HFFc6 (cell line): ENCODE measurements around the gene HHAT. TPM values are rescaled to one million over a fixed set of nuclear protein-coding genes. Genes with fewer than 3 reads are reported as not detected.

Experiments used
- DNase-seq: peaks from one replicate; pipeline ENCODE4 v3.0.0-alpha.2; 2018
- H3K27ac Mint-ChIP-seq: 2 replicates; pipeline ENCODE4 v1.8.0; 2020; ENCODE audit warnings: mild to moderate bottlenecking, mixed read lengths
- H3K27me3 Mint-ChIP-seq: 2 replicates; pipeline ENCODE4 v1.8.0; 2021; ENCODE audit warnings: mild to moderate bottlenecking, moderate library complexity, mixed read lengths; ENCODE audit not compliant: insufficient read depth
- H3K36me3 Mint-ChIP-seq: 2 replicates; pipeline ENCODE4 v1.8.0; 2021; ENCODE audit warnings: low read depth, mixed read lengths
- H3K4me1 Mint-ChIP-seq: 2 replicates; pipeline ENCODE4 v1.8.0; 2020; ENCODE audit warnings: low read depth, mixed read lengths
- H3K4me3 Mint-ChIP-seq: 2 replicates; pipeline ENCODE4 v1.8.0; 2020; ENCODE audit warnings: mild to moderate bottlenecking, moderate library complexity, mixed read lengths
- H3K9me3 Mint-ChIP-seq: 2 replicates; pipeline ENCODE4 v1.8.0; 2020; ENCODE audit warnings: mild to moderate bottlenecking, mixed read lengths
- CTCF ChIP-seq: fragments of 200-600 bp; sonication (generic); IDR thresholded peaks from 2 replicates; pipeline ENCODE4 v1.5.0; 2021; ENCODE audit warnings: antibody characterized with exemption, mild to moderate bottlenecking
- total RNA-seq, 6 experiments: library from RNA; stranded (reverse); fragmentation: NEBNext Ultra II Directional; extraction: Animal tissue kit (Norgen Biotek cat#: 25700); gene quantifications; 2 replicates in 1 of 6; 3 replicates in 5 of 6; pipeline ENCODE4 v1.2.3, GENCODE V29; 2021

The HHAT gene
- total RNA-seq, 6 experiments from 2014 or later: 2.8 to 3.9 (median 3.2) TPM

DNA sequence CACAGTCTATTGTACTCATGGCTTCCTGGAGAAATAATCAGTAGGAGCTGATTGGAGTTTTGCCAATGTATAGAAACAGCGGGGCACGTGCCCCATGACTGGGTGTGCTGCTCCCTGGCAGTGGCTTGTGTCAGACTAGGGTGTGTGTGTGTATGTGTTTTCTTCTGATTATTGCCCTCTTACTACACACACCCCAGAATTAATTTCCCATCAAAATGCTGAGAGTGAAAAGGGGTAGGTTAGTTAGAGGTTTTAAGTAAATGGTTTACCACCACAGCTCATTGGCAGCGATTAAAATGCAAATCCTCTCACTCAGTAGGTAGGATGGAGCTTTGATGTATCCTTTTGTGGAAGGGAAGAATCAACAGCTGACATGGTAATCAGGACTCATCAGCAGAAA, 29.9 kb downstream of the HHAT start:
- no peak overlapping the region for H3K27ac Mint-ChIP-seq
- H3K9me3 Mint-ChIP-seq: no peaks in the 10 kb centered on the region
- TF ChIP-seq CTCF: no peak
- H3K27me3 Mint-ChIP-seq: no peaks in the 10 kb centered on the region; the same call in 1 of the 2 replicates
- no peak overlapping the region for H3K4me3 Mint-ChIP-seq
- H3K4me1 Mint-ChIP-seq: peaks cover 17% of the 10 kb centered on the region
- H3K36me3 Mint-ChIP-seq: no peaks in the 10 kb centered on the region
- DNase-seq: no peak

GRCh38 chr1:210359255-210359654, 30.6 kb downstream of the HHAT start:
- Mint-ChIP-seq H3K27me3 (no peaks in the 10 kb centered on the region; the same call in 1 of the 2 replicates), H3K36me3 (no peaks in the 10 kb centered on the region), H3K4me3 (no peak overlapping the region), H3K9me3 (no peaks in the 10 kb centered on the region), H3K4me1 (peaks cover 17% of the 10 kb centered on the region), H3K27ac (no peak overlapping the region)
- DNase-seq: no peak
- no peak for TF ChIP-seq CTCF

- no peaks in the 10 kb centered on the region for H3K9me3 Mint-ChIP-seq
- H3K27ac Mint-ChIP-seq: no peak overlapping the region
- peak; percentile 84 for TF ChIP-seq CTCF
- peaks cover 17% of the 10 kb centered on the region for H3K4me1 Mint-ChIP-seq
- no peak overlapping the region for H3K4me3 Mint-ChIP-seq
- peaks cover 2% of the 10 kb centered on the region; the same call in 1 of the 2 replicates for H3K27me3 Mint-ChIP-seq
- H3K36me3 Mint-ChIP-seq: no peaks in the 10 kb centered on the region
- peak; percentile 70 for DNase-seq
Observed at GRCh38 chr1:210360852-210361477, 32.3 kb downstream of the HHAT start.

GRCh38 chr1:210361665-210362064, 33.0 kb downstream of the HHAT start:
- Mint-ChIP-seq H3K9me3 (no peaks in the 10 kb centered on the region), H3K4me3 (no peak overlapping the region), H3K4me1 (peaks cover 17% of the 10 kb centered on the region), H3K36me3 (no peaks in the 10 kb centered on the region), H3K27ac (no peak overlapping the region), H3K27me3 (peaks cover 3% of the 10 kb centered on the region; the same call in 1 of the 2 replicates)
- no peak for DNase-seq
- no peak for TF ChIP-seq CTCF

- H3K4me1 Mint-ChIP-seq: peaks cover 17% of the 10 kb centered on the region
- H3K27ac Mint-ChIP-seq: no peak overlapping the region
- H3K9me3 Mint-ChIP-seq: no peaks in the 10 kb centered on the region
- H3K4me3 Mint-ChIP-seq: no peak overlapping the region
- no peak for DNase-seq
- no peaks in the 10 kb centered on the region for H3K36me3 Mint-ChIP-seq
- H3K27me3 Mint-ChIP-seq: peaks cover 3% of the 10 kb centered on the region; the same call in 1 of the 2 replicates
- TF ChIP-seq CTCF: no peak
Observed at GRCh38 chr1:210362526-210362925, 33.8 kb downstream of the HHAT start.
